OCI-LY7 (cell line): ENCODE measurements around the gene MACF1.

Experiments used
- CTCF ChIP-seq: fragments of 200-600 bp; sonication (generic); conservative IDR thresholded peaks from 2 replicates; pipeline ENCODE4 v1.5.1; 2014; ENCODE audit warnings: mild to moderate bottlenecking, antibody characterized with exemption, low read length, moderate library complexity, mixed read lengths
- EZH2phosphoT487 ChIP-seq: fragments of 200-600 bp; sonication (generic); IDR thresholded peaks from 2 replicates; pipeline ENCODE4 v1.6.1; 2018; ENCODE audit warnings: low read depth, borderline replicate concordance, mild to moderate bottlenecking, mixed run types, antibody characterized with exemption, low read length, moderate library complexity, mixed read lengths

GRCh38 chr1:39212499-39212898, 8.0 kb downstream of the MACF1 start:
- TF ChIP-seq CTCF = no peak
- TF ChIP-seq EZH2phosphoT487 = no peak
